CD4-positive, alpha-beta memory T cell (primary cell): Measurements from ENCODE around the gene C6orf62. TPM values are rescaled to one million over a fixed set of nuclear protein-coding genes. Genes with fewer than 3 reads are reported as not detected.
"Not testable (repeated sequence)": the region's sequence is repeated elsewhere in the genome, so short reads cannot be mapped to it uniquely, and the experiment has no call there.

Experiments
- CTCF ChIA-PET: fragments of 350-600 bp; sonication (Branson Sonifier 250); formaldehyde crosslinking; loops from one replicate; lab custom pipeline; 2021; ENCODE audit warnings: inconsistent platforms; ENCODE audit not compliant: partially characterized antibody; lab: Charles Lee
- POLR2A ChIA-PET: fragments of 350-600 bp; sonication (Branson Sonifier 250); formaldehyde crosslinking; loops from one replicate; lab custom pipeline; 2021; ENCODE audit not compliant: partially characterized antibody; lab: Charles Lee
- DNase-seq, 5 donors: peaks; one replicate each; pipeline versions ENCODE4 v3.0.0 to v3.0.0-alpha.2; 2020 to 2022; ENCODE audit warnings: mixed read lengths in 1 of 5
- H3K27ac ChIP-seq: one replicate; pipeline ENCODE4 v1.7.0; 2013; ENCODE audit warnings: low read depth, low read length
- H3K27me3 ChIP-seq: 2 replicates; pipeline ENCODE4 v1.7.0; 2013; ENCODE audit warnings: mild to moderate bottlenecking, low read length, moderate library complexity; ENCODE audit not compliant: insufficient read depth
- H3K36me3 ChIP-seq: 2 replicates; pipeline ENCODE4 v1.7.0; 2013; ENCODE audit warnings: mild to moderate bottlenecking, low read length, moderate library complexity; ENCODE audit not compliant: insufficient read depth
- H3K4me1 ChIP-seq: 2 replicates; pipeline ENCODE4 v1.7.0; 2013; ENCODE audit warnings: mild to moderate bottlenecking, low read length, moderate library complexity; ENCODE audit not compliant: insufficient read depth
- H3K4me3 ChIP-seq, 2 donors: one replicate each; pipeline ENCODE4 v1.7.0; 2013; ENCODE audit warnings: low read length in 2 of 2, mild to moderate bottlenecking in 1 of 2
- H3K9me3 ChIP-seq, 2 donors: one replicate each; pipeline ENCODE4 v1.7.0; 2013; ENCODE audit warnings: low read length in 2 of 2, control low read depth in 1 of 2; ENCODE audit not compliant: control insufficient read depth in 1 of 2
- H3K27ac Mint-ChIP-seq, 7 donors: one replicate each; pipeline ENCODE4 v1.8.0; 2020 to 2021; ENCODE audit warnings: mixed read lengths in 7 of 7, mild to moderate bottlenecking in 6 of 7, inconsistent platforms in 3 of 7, moderate library complexity in 3 of 7
- H3K27me3 Mint-ChIP-seq, 2 donors: one replicate each; pipeline ENCODE4 v1.8.0; 2020 to 2021; ENCODE audit warnings: mixed read lengths in 2 of 2
- H3K36me3 Mint-ChIP-seq, 2 donors: one replicate each; pipeline ENCODE4 v1.8.0; 2020 to 2021; ENCODE audit warnings: mixed read lengths in 2 of 2, inconsistent platforms in 1 of 2, mild to moderate bottlenecking in 1 of 2
- H3K4me1 Mint-ChIP-seq, 4 donors: one replicate each; pipeline ENCODE4 v1.8.0; 2020 to 2021; ENCODE audit warnings: mixed read lengths in 4 of 4, mild to moderate bottlenecking in 1 of 4
- H3K4me3 Mint-ChIP-seq, 8 donors: one replicate each; pipeline ENCODE4 v1.8.0; 2020 to 2021; ENCODE audit warnings: mixed read lengths in 8 of 8, mild to moderate bottlenecking in 7 of 8, moderate library complexity in 6 of 8, inconsistent platforms in 3 of 8
- H3K9me3 Mint-ChIP-seq, 8 donors: one replicate each; pipeline ENCODE4 v1.8.0; 2020 to 2021; ENCODE audit warnings: mixed read lengths in 8 of 8, mild to moderate bottlenecking in 5 of 8, inconsistent platforms in 3 of 8, moderate library complexity in 1 of 8
- intact Hi-C: fragments of 100-400 bp; cut with micrococcal nuclease; formaldehyde crosslinking; loops from one replicate; pipeline ENCODE4 v1.15.1; 2023
- polyA plus RNA-seq, 2 donors: library from polyadenylated mRNA; unstranded; fragments of 300-500 nt; fragmentation: Illumina TruSeq; gene quantifications; one replicate each; pipeline ENCODE4 v1.2.3, GENCODE V29; 2021
- total RNA-seq, 2 experiments: library from RNA; stranded (reverse); gene quantifications; one replicate each; pipeline ENCODE4 v1.2.3, GENCODE V29; 2021

C6orf62 gene
- total and polyA plus RNA-seq, 4 experiments from 2014 or later, result 90.1 to 176 (median 149) TPM

DNA sequence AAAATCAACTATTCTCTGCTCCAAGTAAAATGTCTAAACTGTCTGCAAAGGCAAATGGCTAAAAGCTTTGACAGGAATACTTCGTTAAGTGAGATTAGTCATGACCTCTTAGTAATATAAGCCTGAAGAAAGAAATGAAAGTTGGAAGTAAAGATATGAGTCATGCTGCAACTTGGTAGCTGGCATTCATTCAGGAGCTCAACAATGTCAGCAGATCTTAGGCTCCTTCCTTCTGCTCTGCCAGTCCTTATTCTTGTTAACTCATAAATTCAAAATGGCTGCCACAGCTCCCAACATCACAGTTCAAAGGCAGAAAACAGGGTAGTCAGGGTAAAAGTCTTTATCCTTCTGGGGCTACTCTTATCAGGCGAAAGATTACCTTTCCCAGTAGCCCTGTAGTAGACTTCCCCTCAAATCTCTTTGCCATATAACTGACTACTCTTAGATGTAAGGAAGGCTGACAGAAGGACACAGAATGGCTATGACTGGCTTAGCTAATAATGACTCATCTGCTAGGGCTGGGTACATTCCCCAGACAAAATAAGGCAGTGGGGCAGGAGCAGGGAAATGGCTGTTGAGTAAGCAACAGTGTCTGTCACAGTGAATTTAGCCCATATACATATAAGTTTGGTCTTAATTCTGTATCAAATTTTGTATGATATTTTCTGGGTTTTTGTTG lies 24.4 kb upstream of the C6orf62 start:
- Mint-ChIP-seq H3K9me3 (peaks cover 0 to 2% (median 0%) of the 10 kb centered on the region in 8 donors), H3K36me3 (no peaks in the 10 kb centered on the region), H3K27ac (no peak overlapping the region), H3K27me3 (peaks cover 2 to 3% of the 10 kb centered on the region in 2 donors), H3K4me3 (no peak overlapping the region), H3K4me1 (peaks cover 0 to 5% (median 0%) of the 10 kb centered on the region in 4 donors)
- CTCF ChIA-PET, result interaction anchor here (0.7 to 1.0 kb wide), 3 partner anchors 22 to 161 kb away, joined by 3 to 4 read pairs (median 3); no protein-coding TSS in a partner anchor
- no peaks in the 10 kb centered on the region for H3K27me3 ChIP-seq
- intact Hi-C loops, result no loop called here
- H3K36me3 ChIP-seq, result no peaks in the 10 kb centered on the region
- H3K4me3 ChIP-seq, result no peak overlapping the region
- H3K4me1 ChIP-seq, result no peaks in the 10 kb centered on the region
- no peak for DNase-seq
- H3K27ac ChIP-seq, result no peak overlapping the region
- POLR2A ChIA-PET, result no interaction called here
- no peaks in the 10 kb centered on the region for H3K9me3 ChIP-seq

GRCh38 chr6:24742216-24742738 lies 23.3 kb upstream of the C6orf62 start:
- no peaks in the 10 kb centered on the region for H3K27me3 Mint-ChIP-seq
- no peak overlapping the region for H3K27ac Mint-ChIP-seq
- no peak overlapping the region for H3K4me3 ChIP-seq
- H3K36me3 ChIP-seq, result no peaks in the 10 kb centered on the region
- peaks cover 0 to 2% (median 0%) of the 10 kb centered on the region in 8 donors for H3K9me3 Mint-ChIP-seq
- no peaks in the 10 kb centered on the region for H3K27me3 ChIP-seq
- H3K4me1 ChIP-seq, result no peaks in the 10 kb centered on the region
- no peaks in the 10 kb centered on the region for H3K36me3 Mint-ChIP-seq
- CTCF ChIA-PET, result interaction anchor here (1.0 kb wide), 1 partner anchor 114 kb away, joined by 3 read pairs; no protein-coding TSS in a partner anchor
- H3K4me3 Mint-ChIP-seq, result no peak overlapping the region
- intact Hi-C loops, result no loop called here
- H3K9me3 ChIP-seq, result no peaks in the 10 kb centered on the region
- DNase-seq, result no peak
- peaks cover 0 to 5% (median 0%) of the 10 kb centered on the region in 4 donors for H3K4me1 Mint-ChIP-seq
- POLR2A ChIA-PET, result no interaction called here
- H3K27ac ChIP-seq, result no peak overlapping the region

- POLR2A ChIA-PET, result no interaction called here
Observed at GRCh38 chr6:24740861-24741260, 21.9 kb upstream of the C6orf62 start.

DNA sequence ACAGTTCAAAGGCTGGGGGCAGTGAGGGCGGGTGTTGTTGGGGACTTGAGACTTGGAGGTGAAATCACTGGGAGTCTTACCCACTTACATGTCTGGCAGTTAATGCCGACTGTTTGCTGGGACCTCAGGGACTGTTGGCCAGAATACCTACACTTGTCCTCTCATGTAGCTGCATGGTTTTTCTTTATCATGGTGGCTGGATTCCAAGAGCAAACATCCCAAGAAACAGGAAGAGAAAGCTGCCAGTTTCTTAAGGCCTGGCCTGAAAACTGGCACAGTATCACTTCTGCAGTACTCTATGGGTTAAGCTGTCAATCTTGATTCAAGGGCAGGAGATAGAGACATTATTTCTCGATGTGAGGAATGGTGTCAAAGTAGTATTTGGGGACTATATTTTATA lies 19.8 kb upstream of the C6orf62 start:
- ChIA-PET POLR2A (interaction anchor here (0.8 to 1.4 kb wide), 2 partner anchors 10 to 21 kb away, joined by 3 read pairs; no protein-coding TSS in a partner anchor), CTCF (interaction anchor here (1.0 kb wide), 1 partner anchor 17 kb away, joined by 3 read pairs; no protein-coding TSS in a partner anchor)
- no peaks in the 10 kb centered on the region for H3K36me3 Mint-ChIP-seq
- DNase-seq, result no peak
- H3K4me1 Mint-ChIP-seq, result peaks cover 0 to 8% (median 0%) of the 10 kb centered on the region in 4 donors
- H3K27me3 Mint-ChIP-seq, result peaks cover 0 to 2% of the 10 kb centered on the region in 2 donors
- no peak overlapping the region for H3K27ac ChIP-seq
- peaks cover 0 to 2% (median 0%) of the 10 kb centered on the region in 8 donors for H3K9me3 Mint-ChIP-seq
- H3K4me1 ChIP-seq, result no peaks in the 10 kb centered on the region
- H3K36me3 ChIP-seq, result no peaks in the 10 kb centered on the region
- H3K27me3 ChIP-seq, result no peaks in the 10 kb centered on the region
- H3K27ac Mint-ChIP-seq, result no peak overlapping the region
- no peak overlapping the region for H3K4me3 ChIP-seq
- H3K4me3 Mint-ChIP-seq, result no peak overlapping the region
- intact Hi-C loops, result no loop called here
- no peaks in the 10 kb centered on the region for H3K9me3 ChIP-seq

More at GRCh38 chr6:24740861-24741260, 21.9 kb upstream of the C6orf62 start:
- Mint-ChIP-seq H3K27me3 (no peaks in the 10 kb centered on the region), H3K36me3 (no peaks in the 10 kb centered on the region), H3K9me3 (peaks cover 0 to 2% (median 0%) of the 10 kb centered on the region in 8 donors), H3K27ac (no peak overlapping the region), H3K4me1 (peaks cover 0 to 6% (median 0%) of the 10 kb centered on the region in 4 donors), H3K4me3 (no peak overlapping the region)
- Histone ChIP-seq H3K27ac (no peak overlapping the region), H3K27me3 (no peaks in the 10 kb centered on the region), H3K4me1 (no peaks in the 10 kb centered on the region), H3K36me3 (no peaks in the 10 kb centered on the region), H3K9me3 (no peaks in the 10 kb centered on the region), H3K4me3 (no peak overlapping the region)
- CTCF ChIA-PET, result interaction anchor here (0.5 kb wide), 1 partner anchor 29 kb away, joined by 3 read pairs; no protein-coding TSS in a partner anchor
- intact Hi-C loops, result no loop called here
- DNase-seq, result no peak

GRCh38 chr6:24734710-24735109 lies 15.8 kb upstream of the C6orf62 start:
- CTCF ChIA-PET, DNase-seq, H3K9me3 ChIP-seq, H3K4me1 ChIP-seq, H3K27ac Mint-ChIP-seq, H3K4me3 ChIP-seq, H3K4me1 Mint-ChIP-seq, H3K27ac ChIP-seq, H3K27me3 Mint-ChIP-seq, intact Hi-C loops, H3K4me3 Mint-ChIP-seq, H3K36me3 ChIP-seq, H3K27me3 ChIP-seq: not testable (repeated sequence)
- Mint-ChIP-seq H3K9me3 (peaks cover 0 to 25% (median 19%) of the 10 kb centered on the region in 8 donors), H3K36me3 (peaks cover 5 to 10% of the 10 kb centered on the region in 2 donors)
- POLR2A ChIA-PET, result interaction anchor here (0.8 kb wide), 1 partner anchor 13 kb away, joined by 3 read pairs; no protein-coding TSS in a partner anchor

DNA sequence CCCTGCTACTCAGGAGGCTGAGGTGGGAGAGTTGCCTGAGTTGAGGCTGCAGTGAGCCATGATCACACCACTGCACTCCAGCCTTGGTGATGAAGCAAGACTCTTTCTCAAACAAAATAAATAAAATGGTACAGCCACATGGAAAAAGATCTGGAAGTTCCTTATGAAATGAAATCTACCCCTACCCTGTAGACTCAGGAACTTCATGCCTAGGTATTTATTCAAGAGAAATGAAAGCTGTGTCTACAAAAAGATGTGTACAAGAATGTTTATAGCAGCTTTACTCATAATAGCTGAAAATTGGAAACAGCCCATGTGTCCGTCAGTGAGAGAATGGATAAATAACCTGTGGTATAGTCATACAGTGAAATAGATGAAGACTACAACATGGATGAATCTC lies 15.2 kb upstream of the C6orf62 start:
- H3K4me1 ChIP-seq, result no peaks in the 10 kb centered on the region
- no peaks in the 10 kb centered on the region for H3K27me3 ChIP-seq
- intact Hi-C loops, result no loop called here
- DNase-seq, result no peak
- H3K36me3 ChIP-seq, result no peaks in the 10 kb centered on the region
- Mint-ChIP-seq H3K27me3 (peaks cover 0 to 2% of the 10 kb centered on the region in 2 donors), H3K9me3 (peaks cover 0 to 27% (median 20%) of the 10 kb centered on the region in 8 donors), H3K4me3 (no peak overlapping the region), H3K36me3 (peaks cover 5 to 10% of the 10 kb centered on the region in 2 donors), H3K27ac (no peak overlapping the region), H3K4me1 (peaks cover 0 to 3% (median 0%) of the 10 kb centered on the region in 4 donors)
- H3K4me3 ChIP-seq, result no peak overlapping the region
- no peak overlapping the region for H3K27ac ChIP-seq
- ChIA-PET POLR2A (no interaction called here), CTCF (no interaction called here)
- peaks cover 0 to 3% of the 10 kb centered on the region in 2 donors for H3K9me3 ChIP-seq

- H3K27ac Mint-ChIP-seq, intact Hi-C loops, H3K27ac ChIP-seq, H3K4me3 Mint-ChIP-seq, H3K4me1 Mint-ChIP-seq, CTCF ChIA-PET, H3K4me1 ChIP-seq, H3K27me3 Mint-ChIP-seq, H3K36me3 ChIP-seq, H3K9me3 ChIP-seq, H3K4me3 ChIP-seq, H3K27me3 ChIP-seq, DNase-seq: not testable (repeated sequence)
- POLR2A ChIA-PET, result interaction anchor here (1.7 kb wide), 1 partner anchor 10 kb away, joined by 4 read pairs; no protein-coding TSS in a partner anchor
- Mint-ChIP-seq H3K9me3 (peaks cover 0 to 27% (median 20%) of the 10 kb centered on the region in 8 donors), H3K36me3 (peaks cover 5 to 10% of the 10 kb centered on the region in 2 donors)
Observed at GRCh38 chr6:24731456-24732134, 12.6 kb upstream of the C6orf62 start.
